ENCODE data around the gene ABITRAM.

The ABITRAM gene

DNA sequence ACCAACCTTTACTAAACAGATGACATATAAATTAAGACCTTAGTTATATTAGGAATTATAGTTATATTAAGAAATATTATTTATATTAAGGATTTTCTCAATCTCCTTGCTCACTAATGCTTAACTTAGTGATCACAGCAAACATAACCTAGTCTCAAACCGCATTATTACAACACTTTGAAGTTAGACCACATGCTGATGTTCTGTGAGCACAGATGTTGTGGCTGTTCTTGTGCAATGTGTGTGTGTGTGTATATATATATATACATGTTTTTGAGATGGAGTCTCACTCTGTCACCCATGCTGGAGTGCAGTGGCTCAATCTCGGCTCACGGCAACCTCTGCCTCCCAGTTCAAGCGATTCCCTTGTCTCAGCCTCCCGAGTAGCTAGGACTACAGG, 20.8 kb upstream of the ABITRAM start:
- TF ChIP-seq GATA2 (IDR thresholded peaks at IDR 0.05; ENCODE audit: low read depth, low read length) (no peak), GATA3 (IDR thresholded peaks at IDR 0.05; ENCODE audit: low read depth, low read length) (no peak)

DNA sequence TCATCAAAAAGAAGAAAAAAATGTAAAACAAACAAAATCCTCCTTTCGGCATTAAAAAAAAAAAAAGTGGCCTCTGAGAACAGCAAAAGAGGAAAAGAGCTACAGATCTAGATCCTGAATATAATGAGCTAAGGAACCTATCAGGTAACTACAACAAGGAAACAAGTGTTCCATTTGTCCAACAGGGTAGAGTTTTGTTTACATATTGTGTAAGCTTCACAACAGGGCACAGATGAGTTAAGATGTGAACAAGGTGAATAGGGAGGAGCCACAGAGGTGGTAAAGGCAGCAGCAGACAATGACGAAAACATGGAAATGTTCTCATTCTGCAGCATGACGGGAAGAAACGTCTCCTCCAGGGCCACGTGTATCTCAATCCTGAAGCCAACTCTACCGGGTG, 14.7 kb upstream of the ABITRAM start:
- TF ChIP-seq GATA2 (IDR thresholded peaks at IDR 0.05; ENCODE audit: low read depth, low read length), result no peak
- no peak for TF ChIP-seq GATA3 (IDR thresholded peaks at IDR 0.05; ENCODE audit: low read depth, low read length)

DNA sequence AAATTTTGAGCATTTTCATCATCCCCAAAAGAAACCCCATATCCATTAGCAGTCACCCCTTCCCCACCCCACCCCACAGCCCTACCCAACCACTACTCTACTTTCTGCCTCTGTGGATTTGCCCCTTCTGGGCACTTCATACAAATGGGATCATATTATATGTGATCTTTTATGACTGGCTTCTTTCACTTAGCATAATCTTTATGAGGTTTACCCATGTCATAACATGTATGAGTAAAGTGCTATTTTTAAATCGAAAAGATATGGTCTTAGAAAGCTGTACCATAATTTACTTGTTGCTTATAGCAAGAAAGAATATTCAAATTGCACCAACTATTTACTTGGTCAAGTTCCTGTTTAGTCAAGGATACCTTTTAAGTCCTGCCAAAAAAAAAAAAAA, 13.0 kb upstream of the ABITRAM start:
- TF ChIP-seq GATA2 (IDR thresholded peaks at IDR 0.05; ENCODE audit: low read depth, low read length) (no peak), GATA3 (IDR thresholded peaks at IDR 0.05; ENCODE audit: low read depth, low read length) (no peak)

DNA sequence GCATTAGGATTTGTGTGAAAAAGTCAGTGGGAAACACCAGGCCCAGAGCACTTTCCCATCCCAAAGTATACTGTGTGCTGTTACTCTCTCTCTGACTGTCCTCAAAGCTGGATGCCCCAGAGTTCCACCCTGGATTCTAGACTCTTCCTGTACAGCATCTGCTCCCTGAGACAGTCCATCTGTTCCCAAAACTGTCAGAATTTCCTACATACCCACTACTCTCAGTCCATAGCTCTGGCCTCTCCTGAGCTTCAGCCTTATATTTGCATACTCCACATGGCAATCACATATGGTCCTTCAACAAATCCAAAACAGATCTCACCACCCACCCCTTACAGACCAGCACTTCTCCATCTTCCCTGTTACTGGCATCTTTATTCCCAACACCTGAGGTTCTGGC, 9.7 kb upstream of the ABITRAM start:
- TF ChIP-seq GATA3 (IDR thresholded peaks at IDR 0.05; ENCODE audit: low read depth, low read length), result no peak
- no peak for TF ChIP-seq GATA2 (IDR thresholded peaks at IDR 0.05; ENCODE audit: low read depth, low read length)

DNA sequence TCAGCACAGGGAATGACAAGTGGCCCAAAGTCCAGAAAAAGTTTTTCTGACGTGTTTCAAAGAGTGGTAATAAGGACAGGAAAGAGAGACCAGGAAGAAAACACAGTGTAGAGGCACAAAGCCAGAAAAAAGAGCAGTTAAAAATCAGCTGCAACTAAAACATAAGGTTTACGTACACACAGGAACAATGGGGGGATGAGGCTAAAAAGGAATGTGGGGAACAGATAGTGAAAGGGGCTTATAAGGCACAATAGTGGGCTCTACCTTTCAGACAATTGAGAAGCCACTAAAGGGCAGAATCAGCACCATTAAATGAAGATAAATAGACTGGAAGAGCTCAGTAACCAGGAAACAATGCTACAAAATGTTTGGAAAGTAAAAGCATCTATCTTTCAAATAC, 5.8 kb upstream of the ABITRAM start:
- TF ChIP-seq GATA2 (IDR thresholded peaks at IDR 0.05; ENCODE audit: low read depth, low read length) (no peak), GATA3 (IDR thresholded peaks at IDR 0.05; ENCODE audit: low read depth, low read length) (no peak)

DNA sequence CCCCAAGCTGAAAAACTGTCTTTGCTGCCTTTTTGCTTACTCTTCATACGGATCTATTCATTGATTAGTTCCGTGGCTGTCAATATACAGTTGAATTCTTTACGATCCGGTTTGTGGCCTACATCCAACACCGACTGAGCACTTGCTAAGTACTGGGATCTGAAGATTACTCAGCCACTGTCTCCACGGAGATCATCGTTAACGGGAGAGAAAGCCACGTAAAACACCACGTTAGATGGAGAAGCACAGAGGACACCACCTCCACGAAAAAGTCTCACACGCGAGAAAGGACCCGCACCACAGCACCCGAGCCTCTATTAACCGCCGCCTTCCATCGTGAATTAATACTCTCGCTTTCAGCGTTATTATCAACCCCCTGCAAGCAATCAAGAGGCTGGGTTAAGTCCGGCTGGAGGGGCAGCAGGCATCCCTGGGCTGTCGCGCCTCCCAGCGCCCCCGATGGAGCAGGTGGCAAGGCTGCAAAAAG, 926 bp upstream of the ABITRAM start:
- no peak for TF ChIP-seq GATA3 (IDR thresholded peaks at IDR 0.05; ENCODE audit: low read depth, low read length)
- no peak for TF ChIP-seq GATA2 (IDR thresholded peaks at IDR 0.05; ENCODE audit: low read depth, low read length)

DNA sequence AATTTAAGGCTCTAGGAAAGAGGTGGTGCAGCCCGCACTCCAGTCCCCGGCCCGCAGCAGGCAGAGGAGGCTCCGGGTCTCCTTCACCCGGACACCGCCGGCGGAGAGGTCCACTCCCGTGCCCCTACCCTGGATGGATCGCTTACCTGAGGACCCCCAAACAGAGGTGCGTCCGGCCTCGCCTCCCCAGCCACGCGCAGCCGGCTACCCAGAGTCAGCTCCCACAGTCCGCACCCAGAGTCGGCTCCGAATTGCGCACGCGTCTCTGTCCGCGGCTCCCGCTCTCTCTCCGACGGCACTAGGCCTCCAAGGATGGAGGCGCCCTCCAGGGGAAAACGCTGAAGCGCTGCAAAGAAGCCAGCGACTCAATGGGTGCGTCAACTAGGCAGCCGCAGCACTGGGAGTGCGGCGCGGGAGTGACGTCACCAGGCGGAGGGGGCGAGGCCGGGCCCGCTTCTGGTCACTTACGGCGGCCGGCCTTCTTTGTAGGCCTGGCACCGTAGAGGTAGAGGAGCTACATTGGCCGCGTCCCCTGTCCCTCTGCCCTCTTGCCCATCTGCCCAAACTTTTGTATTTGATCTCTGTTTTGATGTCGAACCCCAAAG, 380 bp upstream of the ABITRAM start, which contains the start of gene ELP1:
Gene ELP1, minus strand, starts transcription at position 407 of the 605 bp plus-strand sequence. CDS start 2,978 bp downstream, outside the sequence.
- TF ChIP-seq GATA3 (IDR thresholded peaks at IDR 0.05; ENCODE audit: low read depth, low read length), result no peak
- no peak for TF ChIP-seq GATA2 (IDR thresholded peaks at IDR 0.05; ENCODE audit: low read depth, low read length)

DNA sequence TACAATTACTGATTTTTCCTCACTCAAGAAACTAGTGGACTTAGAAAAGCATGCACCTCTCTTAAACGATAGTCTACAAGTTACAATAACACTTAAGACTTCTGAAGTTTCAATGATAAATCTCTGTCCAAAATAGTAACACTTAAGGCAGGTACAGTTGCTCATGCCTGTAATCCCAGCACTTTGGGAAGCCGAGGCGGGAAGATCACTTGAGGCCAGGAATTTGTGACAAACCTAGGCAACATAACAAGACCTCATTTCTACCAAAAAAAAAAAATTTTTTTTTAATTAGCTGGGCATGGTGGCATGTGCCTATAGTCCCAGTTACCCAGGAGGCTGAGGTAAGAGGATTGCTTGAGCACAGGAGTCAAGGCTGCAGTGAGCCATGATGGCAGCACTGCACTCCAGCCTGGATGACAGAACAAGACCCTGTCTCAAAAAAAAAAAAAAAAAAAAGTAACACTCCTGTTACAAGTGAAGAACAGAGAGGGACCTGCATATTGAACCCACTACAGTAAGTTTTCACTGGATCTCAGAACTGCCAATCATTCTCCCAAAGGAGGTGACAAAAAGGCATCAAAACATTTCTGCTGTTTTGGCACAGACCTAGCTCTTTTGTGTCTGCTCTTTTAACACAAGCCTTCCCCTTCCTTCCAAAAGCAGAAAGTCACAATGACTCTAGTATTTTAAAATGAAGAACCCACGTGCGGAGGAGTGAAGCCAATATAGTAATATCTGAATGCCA, 3.5 kb downstream of the ABITRAM start:
- TF ChIP-seq GATA3 (IDR thresholded peaks at IDR 0.05; ENCODE audit: low read depth, low read length), result no peak
- no peak for TF ChIP-seq GATA2 (IDR thresholded peaks at IDR 0.05; ENCODE audit: low read depth, low read length)

DNA sequence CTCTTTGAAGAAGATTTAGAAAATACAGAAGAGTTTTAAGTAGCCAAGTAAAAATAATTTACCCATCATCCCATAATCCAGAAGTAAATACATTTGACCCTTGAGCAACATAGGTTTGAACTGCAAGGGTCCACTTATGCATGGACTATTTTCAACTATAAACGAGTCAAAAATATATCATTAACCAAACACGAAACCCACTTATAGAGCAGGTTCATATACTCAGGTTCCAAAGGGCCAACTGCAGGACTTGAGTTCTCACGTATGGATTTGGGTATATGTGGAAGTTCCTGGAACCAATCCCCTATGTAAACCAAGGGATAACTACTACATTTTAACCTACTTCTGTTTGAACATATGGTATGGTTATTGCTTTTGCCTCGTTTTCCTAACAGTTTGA, 5.8 kb downstream of the ABITRAM start:
- TF ChIP-seq GATA3 (IDR thresholded peaks at IDR 0.05; ENCODE audit: low read depth, low read length) (no peak), GATA2 (IDR thresholded peaks at IDR 0.05; ENCODE audit: low read depth, low read length) (no peak)

DNA sequence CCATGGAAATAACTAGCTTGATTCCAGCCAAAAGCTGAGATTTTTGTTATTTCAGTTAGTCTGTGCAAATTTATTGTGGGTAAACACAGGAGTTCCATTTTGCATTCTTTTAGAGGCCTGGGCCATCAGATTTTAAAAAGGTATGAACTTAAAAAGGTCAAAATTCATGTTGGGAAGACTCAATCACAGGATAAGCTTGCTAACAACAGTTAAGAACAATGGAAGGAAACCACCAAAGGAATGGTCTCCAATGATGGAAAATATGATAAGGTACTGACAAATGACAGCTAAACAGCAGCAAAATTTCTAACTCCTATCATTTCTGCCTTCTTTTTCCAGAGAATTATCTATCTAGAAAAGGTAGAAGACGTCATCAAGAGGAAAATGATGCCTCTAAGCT, 16.0 kb downstream of the ABITRAM start:
- TF ChIP-seq GATA3 (IDR thresholded peaks at IDR 0.05; ENCODE audit: low read depth, low read length), result no peak
- no peak for TF ChIP-seq GATA2 (IDR thresholded peaks at IDR 0.05; ENCODE audit: low read depth, low read length)

DNA sequence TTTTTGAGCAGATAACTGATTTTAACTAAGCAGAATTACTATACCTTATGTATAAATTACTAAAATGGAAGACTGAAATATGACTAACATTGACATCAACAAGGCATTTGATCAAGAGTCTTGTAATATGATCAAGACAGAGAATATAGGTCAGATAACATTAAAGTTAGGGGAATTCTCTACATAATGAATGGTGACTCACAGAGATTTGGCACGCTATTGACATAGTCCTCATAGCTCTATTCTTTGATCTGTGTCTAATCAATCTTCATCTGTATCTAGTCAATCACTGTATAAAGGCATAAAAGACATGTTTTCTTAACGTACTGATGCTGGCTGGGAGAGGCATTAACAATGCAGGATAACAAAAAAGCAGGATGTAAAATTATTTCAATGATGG, 17.4 kb downstream of the ABITRAM start:
- no peak for TF ChIP-seq GATA2 (IDR thresholded peaks at IDR 0.05; ENCODE audit: low read depth, low read length)
- TF ChIP-seq GATA3 (IDR thresholded peaks at IDR 0.05; ENCODE audit: low read depth, low read length), result no peak

DNA sequence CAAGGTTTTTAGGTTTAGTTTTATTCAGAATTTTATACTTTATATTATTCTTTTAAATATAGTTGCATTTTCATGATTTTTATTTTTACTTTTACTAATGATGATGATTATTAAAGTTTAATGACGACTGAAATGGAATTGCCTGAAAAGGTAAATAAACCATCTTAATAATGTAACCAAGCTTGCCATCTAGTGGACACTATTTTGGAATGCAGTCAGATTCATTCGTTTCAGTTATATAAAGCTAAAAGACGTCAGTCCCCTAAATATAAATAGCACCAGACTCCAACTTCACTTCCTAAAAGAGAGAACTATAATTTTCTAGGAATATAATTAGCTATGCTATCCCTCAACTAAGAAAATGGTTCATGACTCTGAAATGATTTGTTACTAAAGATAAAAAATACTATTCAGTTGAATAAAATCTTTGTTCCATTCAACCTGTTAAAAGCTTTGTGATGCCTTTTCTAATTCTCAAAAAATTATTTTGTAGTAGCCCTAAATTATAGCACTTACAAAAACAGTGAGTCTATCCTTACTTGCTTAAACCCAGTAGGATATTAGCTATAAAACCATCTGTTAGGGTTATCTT, 19.9 kb downstream of the ABITRAM start:
- TF ChIP-seq GATA3 (IDR thresholded peaks at IDR 0.05; ENCODE audit: low read depth, low read length), result no peak
- TF ChIP-seq GATA2 (IDR thresholded peaks at IDR 0.05; ENCODE audit: low read depth, low read length), result no peak

DNA sequence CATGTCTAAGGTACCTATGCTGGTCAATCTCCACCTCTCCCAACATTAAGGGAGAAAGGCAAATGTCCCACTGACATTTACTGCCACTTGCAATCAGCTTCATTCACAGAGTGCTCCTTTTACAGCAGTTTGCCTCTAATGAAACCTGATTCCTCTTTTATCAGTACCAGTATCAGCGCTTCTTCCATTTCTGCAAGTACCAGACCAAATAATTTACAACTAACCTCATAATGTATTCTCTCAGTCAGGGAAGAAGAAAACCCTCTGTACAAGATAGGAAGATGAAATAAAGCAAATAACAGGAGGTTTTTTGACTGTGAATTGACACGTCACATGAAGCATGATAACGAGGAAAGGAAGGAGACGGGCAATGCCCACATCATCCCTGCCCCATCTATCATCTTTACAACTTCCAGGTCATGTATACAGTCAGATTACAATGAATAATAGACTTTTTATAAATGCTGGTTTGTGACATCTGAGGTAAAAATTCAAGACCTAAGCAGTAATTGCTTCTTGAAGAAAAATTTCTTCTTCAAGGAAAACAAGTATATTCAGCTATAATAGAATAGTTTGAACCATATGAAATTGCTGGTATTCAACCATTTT, 21.9 kb downstream of the ABITRAM start:
- TF ChIP-seq GATA2 (IDR thresholded peaks at IDR 0.05; ENCODE audit: low read depth, low read length) (peak; percentile 80), GATA3 (IDR thresholded peaks at IDR 0.05; ENCODE audit: low read depth, low read length) (peak; percentile 85)

DNA sequence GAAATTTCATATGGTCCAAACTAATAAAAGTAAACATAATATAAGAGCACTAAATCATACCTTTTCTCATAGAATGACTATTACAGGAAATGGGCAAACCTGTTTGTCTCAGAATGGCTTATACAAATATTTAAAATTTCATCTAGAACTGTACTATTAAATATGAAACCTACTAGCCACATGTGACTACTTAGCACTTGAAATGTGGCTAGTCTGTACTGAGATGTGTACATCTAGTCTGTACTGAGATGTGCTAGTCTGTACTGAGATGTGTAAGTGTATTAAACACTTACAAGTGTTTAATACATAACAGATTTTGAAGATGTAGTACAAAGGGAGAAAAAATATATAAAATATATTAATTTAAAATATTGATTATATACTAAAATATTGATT, 22.4 kb downstream of the ABITRAM start:
- TF ChIP-seq GATA2 (IDR thresholded peaks at IDR 0.05; ENCODE audit: low read depth, low read length) (no peak), GATA3 (IDR thresholded peaks at IDR 0.05; ENCODE audit: low read depth, low read length) (no peak)
